GM10248 (cell line): ENCODE measurements around the gene CNNM1.

ENCODE experiments used
- CTCF ChIA-PET: fragments of 300-600 bp; sonication (Branson Sonifier 250); formaldehyde crosslinking; extraction: SDS; loops from one replicate; lab custom pipeline; 2021; ENCODE audit warnings: antibody characterized with exemption; lab: Yijun Ruan, JAX
- POLR2A ChIA-PET: fragments of 350-650 bp; sonication (Branson Sonifier 250); formaldehyde crosslinking; extraction: SDS; loops from one replicate; lab custom pipeline; 2020; ENCODE audit warnings: antibody characterized with exemption; lab: Yijun Ruan, JAX
- DNase-seq: peaks from one replicate; pipeline ENCODE4 v3.0.0; 2012; ENCODE audit errors: extremely low spot score
- CTCF ChIP-seq: IDR thresholded peaks from 2 replicates; pipeline ENCODE4 v1.5.1; 2012; ENCODE audit warnings: mild to moderate bottlenecking, low read depth; ENCODE audit errors: extremely low read depth, missing control alignments, control extremely low read depth

CNNM1 gene

GRCh38 chr10:99431190-99431760, 102.1 kb downstream of the CNNM1 start:
- no peak for DNase-seq
- TF ChIP-seq CTCF = no peak
- POLR2A ChIA-PET = no interaction called here
- CTCF ChIA-PET = interaction anchor here (1.0 to 2.2 kb wide), 5 partner anchors 8 to 181 kb away, joined by 3 to 10 read pairs (median 3); no protein-coding TSS in a partner anchor

- no peak for TF ChIP-seq CTCF
- DNase-seq = no peak
- ChIA-PET CTCF (interaction anchor here (1.0 to 6.2 kb wide), 3 partner anchors 19 to 182 kb away, joined by 3 to 64 read pairs (median 3); no protein-coding TSS in a partner anchor), POLR2A (no interaction called here)
Measured at GRCh38 chr10:99432047-99432446, 102.9 kb downstream of the CNNM1 start.

GRCh38 chr10:99432881-99433280, 103.7 kb downstream of the CNNM1 start:
- no peak for DNase-seq
- ChIA-PET POLR2A (no interaction called here), CTCF (interaction anchor here (1.3 to 6.2 kb wide), 2 partner anchors 40 to 181 kb away, joined by 3 to 64 read pairs; no protein-coding TSS in a partner anchor)
- TF ChIP-seq CTCF = no peak

- DNase-seq = no peak
- ChIA-PET CTCF (interaction anchor here (1.3 to 6.2 kb wide), 4 partner anchors 13 to 180 kb away, joined by 3 to 64 read pairs (median 40); no protein-coding TSS in a partner anchor), POLR2A (no interaction called here)
- no peak for TF ChIP-seq CTCF
Measured at GRCh38 chr10:99433378-99434020, 104.3 kb downstream of the CNNM1 start.

- peak; percentile 62 for TF ChIP-seq CTCF
- CTCF ChIA-PET = interaction anchor here (0.7 to 6.2 kb wide), 38 partner anchors 8 to 609 kb away, joined by 3 to 64 read pairs (median 4); no protein-coding TSS in a partner anchor
- POLR2A ChIA-PET = no interaction called here
- no peak for DNase-seq
Measured at GRCh38 chr10:99435986-99436638, 107.0 kb downstream of the CNNM1 start.

GRCh38 chr10:99438890-99439289, 109.7 kb downstream of the CNNM1 start:
- ChIA-PET CTCF (interaction anchor here (1.3 to 1.7 kb wide), 2 partner anchors 9 to 174 kb away, joined by 3 to 7 read pairs; partner anchors contain the start of gene GOT1), POLR2A (no interaction called here)
- DNase-seq = no peak
- TF ChIP-seq CTCF = no peak
